ENCODE measurements around the gene U2AF2.

The U2AF2 gene

DNA sequence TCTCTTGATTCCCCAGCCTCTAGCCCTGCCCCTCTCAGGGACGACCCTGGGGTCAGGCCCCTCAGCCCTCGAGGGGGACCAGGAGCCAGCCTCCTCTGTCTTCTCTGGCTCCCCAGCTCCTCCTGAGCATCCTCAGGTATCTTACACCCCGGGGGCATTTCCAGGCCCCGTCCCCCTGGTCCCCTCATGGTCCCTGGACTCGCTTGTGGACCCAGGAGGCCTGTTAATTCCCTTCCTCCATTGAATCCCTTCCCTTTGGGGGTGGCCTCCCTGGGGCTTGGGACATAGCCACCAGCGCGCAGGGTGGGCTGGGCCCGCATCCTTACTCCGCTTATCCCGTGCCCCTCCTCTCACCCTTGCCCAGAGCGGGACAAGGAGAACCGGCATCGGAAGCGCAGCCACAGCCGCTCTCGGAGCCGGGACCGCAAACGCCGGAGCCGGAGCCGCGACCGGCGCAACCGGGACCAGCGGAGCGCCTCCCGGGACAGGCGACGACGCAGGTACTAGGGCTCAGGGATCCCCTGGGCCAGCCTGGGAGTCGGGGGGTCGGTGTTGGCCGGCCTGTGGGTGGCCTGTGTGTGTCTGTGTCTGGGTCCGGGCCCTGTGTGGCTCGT is 4.1 kb downstream of the U2AF2 start:
- DNase-seq, result no peak

- DNase-seq, result no peak
These were observed 5.0 kb downstream of the U2AF2 start for GRCh38 chr19:55659822-55660221.

- no peak for DNase-seq
These were observed 5.6 kb downstream of the U2AF2 start for GRCh38 chr19:55660404-55660803.

- DNase-seq, result no peak
These were observed 6.2 kb downstream of the U2AF2 start for GRCh38 chr19:55660991-55661390.

DNA sequence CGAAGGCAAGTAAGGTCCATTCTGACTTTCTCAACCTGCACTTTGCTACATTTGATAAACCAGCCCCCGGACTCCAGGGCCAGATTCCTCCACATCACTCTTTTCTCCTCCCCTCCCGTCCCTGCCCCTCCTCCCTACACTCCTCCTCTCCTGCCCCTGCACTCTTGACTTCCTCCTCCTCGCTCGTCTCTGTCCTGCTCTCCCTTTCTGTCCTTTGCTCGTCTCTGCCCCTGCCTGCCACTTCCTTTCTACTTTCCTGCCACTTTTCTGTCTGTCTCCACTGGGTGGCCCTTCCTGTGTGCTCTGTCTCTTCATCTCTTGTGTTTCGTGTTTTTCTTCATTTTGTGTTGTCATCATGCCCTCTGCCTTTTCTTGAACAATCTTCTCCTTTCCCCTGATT is 7.0 kb downstream of the U2AF2 start:
- DNase-seq, result no peak

DNA sequence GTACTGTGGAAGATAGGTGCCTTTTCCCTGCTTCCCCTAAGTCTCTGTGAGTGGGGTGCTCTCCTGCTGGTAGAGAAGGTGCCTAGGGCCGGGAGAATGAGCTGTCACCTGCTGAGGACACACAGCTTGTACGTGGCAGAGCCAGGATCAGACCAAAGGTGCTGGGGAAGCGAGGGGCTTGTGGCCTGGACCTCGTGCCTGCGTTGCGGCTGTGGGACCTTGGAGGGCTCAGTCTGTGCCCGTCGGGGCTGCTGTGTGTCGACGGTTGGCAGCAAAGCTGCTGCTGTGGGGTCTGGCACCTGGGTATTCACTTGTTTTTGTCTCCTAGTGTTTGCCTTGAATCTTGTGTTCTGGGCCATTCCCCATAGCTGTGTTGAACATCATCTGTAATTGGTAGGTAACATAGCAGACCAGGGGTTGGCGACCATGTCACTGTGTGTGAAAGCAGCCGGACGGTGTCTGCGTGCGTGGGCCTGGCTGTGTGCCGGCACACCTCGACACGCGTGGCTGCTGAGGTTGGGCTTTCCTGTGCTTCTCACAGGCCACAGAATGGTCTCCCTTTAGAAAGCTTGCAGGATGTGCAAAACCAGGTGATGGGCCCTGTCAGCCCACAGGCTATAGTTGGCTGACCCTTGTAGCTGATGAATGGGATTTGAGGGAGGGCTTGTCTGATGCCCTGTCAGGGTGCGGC is 9.2 kb downstream of the U2AF2 start:
- DNase-seq, result no peak

GRCh38 chr19:55666343-55667005 is 11.6 kb downstream of the U2AF2 start:
- DNase-seq, result no peak

DNA sequence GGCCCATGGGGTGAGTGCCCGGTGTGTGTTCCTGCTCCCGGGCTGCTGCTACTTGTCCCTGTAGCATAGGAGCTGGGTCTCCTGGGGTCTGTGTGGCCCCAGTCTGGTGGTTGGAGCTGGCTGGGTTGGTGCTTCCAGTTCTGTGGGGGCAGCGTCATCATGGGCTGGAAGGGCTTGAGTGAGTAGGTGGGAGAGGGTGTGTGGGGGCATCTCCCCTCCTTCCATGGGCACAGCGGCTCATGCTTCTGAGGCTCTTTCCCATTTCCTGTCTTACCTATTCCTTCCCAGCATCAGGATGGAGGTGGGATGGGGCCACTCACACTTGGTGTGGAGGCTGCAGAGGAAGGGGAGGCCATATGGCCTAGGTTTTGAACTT is 12.2 kb downstream of the U2AF2 start:
- DNase-seq, result no peak

DNA sequence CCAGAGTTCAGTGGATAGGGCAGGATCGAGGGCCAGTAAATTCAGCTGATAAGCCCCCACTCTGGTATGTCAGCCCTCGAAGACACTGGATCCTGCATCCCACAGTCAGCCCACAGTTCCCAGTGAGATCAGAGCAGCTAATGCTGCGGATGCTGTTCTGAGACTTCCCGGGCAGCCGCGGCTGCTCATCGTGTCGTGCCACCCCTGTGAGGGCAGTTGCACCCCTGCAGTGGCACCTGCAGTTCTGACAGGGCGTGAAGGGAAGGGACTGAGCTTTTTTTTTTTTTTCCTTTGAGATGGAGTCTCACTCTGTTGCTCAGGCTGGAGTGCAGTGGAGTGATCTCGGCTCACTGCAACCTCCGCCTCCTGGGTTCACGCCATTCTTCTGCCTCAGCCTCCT is 12.7 kb downstream of the U2AF2 start:
- DNase-seq, result no peak

DNA sequence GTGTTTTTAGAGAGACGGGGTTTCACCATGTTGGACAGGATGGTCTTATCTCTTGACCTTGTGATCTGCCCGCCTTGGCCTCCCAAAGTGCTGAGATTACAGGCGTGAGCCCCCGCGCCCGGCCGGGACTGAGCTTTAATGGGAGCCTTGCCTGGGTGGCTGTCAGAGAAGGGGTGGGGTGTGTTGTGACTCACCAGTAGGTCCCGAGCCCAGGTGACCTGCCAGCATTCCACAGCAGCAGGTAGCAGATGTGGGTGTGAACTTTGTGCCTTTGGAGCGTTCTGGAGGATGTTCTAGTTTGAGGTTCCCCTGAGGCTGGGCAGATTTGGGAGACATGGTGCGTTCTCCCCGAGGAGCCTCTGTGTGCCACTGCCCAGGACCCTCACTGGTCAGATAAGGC is 13.1 kb downstream of the U2AF2 start:
- no peak for DNase-seq

GRCh38 chr19:55668603-55669348 is 13.9 kb downstream of the U2AF2 start:
- no peak for DNase-seq

DNA sequence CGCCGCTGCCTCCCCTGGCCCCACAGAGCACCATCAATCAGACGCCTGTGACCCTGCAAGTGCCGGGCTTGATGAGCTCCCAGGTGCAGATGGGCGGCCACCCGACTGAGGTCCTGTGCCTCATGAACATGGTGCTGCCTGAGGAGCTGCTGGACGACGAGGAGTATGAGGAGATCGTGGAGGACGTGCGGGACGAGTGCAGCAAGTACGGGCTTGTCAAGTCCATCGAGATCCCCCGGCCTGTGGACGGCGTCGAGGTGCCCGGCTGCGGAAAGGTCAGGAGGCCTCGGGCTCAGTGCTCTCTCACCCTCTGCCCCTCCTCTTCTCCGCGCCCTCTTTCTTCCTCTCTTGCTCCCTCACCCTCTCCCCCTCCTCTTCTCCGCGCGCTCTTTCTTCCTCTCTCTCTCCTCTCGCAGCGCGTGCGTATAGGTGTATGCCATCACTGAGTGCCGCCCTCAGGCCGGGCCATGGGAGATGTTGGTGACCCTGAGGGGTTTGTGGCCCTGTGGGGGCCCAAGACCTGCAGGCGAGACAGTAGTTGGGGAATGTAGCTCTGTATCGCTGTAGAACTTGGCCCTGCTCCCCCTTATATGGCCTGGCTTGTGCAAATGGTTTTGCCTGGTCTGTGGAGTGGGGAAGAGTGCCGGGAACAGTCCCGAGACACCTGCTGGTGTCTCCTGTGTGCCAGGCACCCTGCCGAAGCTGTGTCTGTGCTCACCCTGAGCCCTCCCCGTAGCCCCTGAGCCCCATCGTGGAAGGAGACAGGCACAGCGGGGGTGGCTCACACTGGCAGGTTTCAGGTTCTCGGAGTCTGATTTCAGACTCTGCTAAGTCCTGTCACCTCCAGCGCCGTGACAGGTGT is 14.8 kb downstream of the U2AF2 start:
- DNase-seq, result no peak

GRCh38 chr19:55670280-55671053 is 15.6 kb downstream of the U2AF2 start:
- DNase-seq, result no peak

- DNase-seq, result no peak
These were observed 16.2 kb downstream of the U2AF2 start for GRCh38 chr19:55671054-55671378.

DNA sequence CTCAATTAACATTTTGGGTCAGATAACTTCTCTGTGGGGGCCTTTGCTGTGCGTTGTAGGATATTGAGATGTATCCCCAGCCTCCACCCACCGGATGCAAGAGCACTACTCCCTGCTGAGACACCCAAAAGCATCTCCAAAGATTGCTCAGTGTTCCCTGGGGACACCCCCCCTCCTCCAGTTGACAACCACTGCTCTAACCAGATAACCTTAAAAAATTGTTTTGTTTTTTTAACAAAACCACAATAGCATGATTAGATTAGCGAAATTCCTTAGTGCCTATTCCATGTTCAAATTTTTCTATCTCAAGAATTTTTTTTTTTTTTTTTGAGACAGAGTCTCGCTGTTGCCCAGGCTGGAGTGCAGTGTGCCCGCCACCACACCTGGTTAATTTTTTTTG is 17.6 kb downstream of the U2AF2 start:
- peak; percentile 46 for DNase-seq

GRCh38 chr19:55673465-55673864 is 18.6 kb downstream of the U2AF2 start:
- no peak for DNase-seq

DNA sequence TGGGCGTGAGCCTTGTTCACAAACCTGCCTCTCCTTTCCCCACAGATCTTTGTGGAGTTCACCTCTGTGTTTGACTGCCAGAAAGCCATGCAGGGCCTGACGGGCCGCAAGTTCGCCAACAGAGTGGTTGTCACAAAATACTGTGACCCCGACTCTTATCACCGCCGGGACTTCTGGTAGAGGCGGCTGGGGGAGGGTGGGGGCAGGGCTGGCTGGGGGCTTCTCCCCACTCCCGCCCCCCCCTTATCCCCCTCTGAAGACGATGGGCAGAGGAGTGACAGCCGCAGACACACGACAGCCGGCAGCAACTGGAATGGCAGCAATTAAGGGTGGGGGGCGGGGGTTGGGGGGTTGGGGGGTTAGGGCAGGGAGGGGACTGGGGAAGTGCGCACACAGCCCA is 19.1 kb downstream of the U2AF2 start:
- no peak for DNase-seq

DNA sequence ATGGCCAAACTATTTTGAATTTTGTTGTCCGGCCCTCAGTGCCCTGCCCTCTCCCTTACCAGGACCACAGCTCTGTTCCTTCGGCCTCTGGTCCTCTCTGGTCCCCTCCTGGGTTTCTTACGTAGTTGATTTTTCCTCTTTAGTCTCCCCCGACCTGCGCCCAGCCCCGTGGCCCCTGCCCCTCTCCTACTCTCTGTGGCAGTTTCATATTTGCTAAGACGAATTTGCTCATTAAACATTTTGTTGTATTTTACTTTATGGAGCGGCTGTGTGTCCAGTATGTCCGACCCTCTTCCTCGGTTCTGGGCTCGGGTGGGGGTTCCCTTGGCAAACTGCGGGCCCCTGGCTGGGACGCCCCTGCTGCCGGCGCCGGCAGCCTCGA is 19.6 kb downstream of the U2AF2 start:
- no peak for DNase-seq

DNA sequence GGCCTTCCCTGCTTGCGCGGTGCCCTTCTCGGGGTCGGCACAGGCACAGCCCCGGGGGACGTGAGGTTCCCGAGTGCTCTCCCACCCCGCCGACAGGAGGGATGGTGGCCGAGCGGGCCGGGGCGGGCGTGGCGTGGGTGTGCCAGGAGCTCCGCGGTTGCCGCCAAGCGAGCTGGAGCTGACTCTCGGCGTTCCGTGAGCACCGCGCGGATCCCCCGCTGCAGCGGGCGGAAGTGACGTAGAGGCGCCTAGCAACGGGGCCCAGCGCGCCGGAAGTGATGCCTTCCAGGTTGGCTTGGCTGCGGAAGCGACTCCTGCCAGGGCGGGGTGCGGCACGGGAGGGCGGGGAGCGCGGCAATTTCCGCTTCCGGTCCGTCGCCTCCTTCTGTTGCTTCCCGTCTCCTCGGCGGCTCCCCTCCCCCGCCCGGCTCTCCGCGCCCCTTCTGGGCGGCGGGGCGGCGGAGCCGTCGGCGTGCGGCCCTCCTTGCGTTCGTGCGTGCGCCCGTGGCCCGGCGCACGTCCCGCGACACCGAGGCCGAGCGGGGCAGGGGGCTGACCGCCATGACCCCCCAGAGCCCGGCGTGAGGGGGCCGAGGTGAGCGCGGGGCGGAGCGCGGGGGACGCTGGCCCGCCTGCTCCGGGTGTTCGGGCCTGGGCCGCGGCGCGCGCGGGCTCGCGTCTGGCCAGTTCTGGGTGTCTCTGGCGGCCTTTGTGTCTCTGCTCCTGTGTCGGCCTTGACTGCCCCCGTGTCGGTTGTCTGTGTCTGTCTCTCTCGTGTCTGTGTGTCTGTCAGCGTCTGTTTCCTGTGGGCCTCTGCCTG is 20.2 kb downstream of the U2AF2 start, which contains the start of gene EPN1:
Gene EPN1, plus strand, starts transcription at position 386 of the 820 bp plus-strand sequence. CDS start 3,402 bp downstream, outside the sequence.
- DNase-seq, result peak; percentile 97

GRCh38 chr19:55675661-55676354 is 21.0 kb downstream of the U2AF2 start:
- no peak for DNase-seq

Measured in fibroblast of skin of scalp (primary cell).